Tibial artery (tissue), 4 donors: ENCODE results near the gene BPI.
A peak's percentile ranks its signal among the peaks of the same experiment; 100 is the strongest.

ENCODE experiments used
- DNase-seq, 2 donors: peaks; one replicate each; pipeline ENCODE4 v3.0.0-alpha.2; 2019
- H3K27ac ChIP-seq, 2 donors: fragments of 200-600 bp; sonication (generic) in 1 of 2; 1 replicate in 1 of 2; 2 replicates in 1 of 2; pipeline ENCODE4 v1.5.1; 2018 to 2019; ENCODE audit warnings: mild to moderate bottlenecking in 1 of 2
- H3K27me3 ChIP-seq, 2 donors: fragments of 200-600 bp; sonication (generic) in 1 of 2; one replicate each; pipeline versions ENCODE4 v1.5.1 to v1.6.0; 2016 to 2019
- H3K36me3 ChIP-seq, 3 donors: fragments of 200-600 bp; sonication (generic) in 2 of 3; one replicate each; pipeline ENCODE4 v1.5.1; 2016 to 2019; ENCODE audit warnings: mild to moderate bottlenecking in 2 of 3
- H3K4me1 ChIP-seq, 4 donors: fragments of 200-600 bp; sonication (generic) in 2 of 4; 1 replicate in 3 of 4; 2 replicates in 1 of 4; pipeline ENCODE4 v1.5.1; 2016 to 2019
- H3K4me3 ChIP-seq, 2 donors: fragments of 200-600 bp; sonication (generic) in 1 of 2; 1 replicate in 1 of 2; 2 replicates in 1 of 2; pipeline ENCODE4 v1.5.1; 2018 to 2019; ENCODE audit warnings: mild to moderate bottlenecking in 2 of 2
- H3K9me3 ChIP-seq, 3 donors: fragments of 200-600 bp; sonication (generic) in 1 of 3; one replicate each; pipeline ENCODE4 v1.5.1; 2016 to 2019
- intact Hi-C: fragments of 100-400 bp; cut with DNase I; formaldehyde crosslinking; loops from one replicate; pipeline ENCODE4 v1.15.0; 2023; ENCODE audit warnings: low total_unique reads
- TF ChIP-seq, protein P1 (sequence below), 2 experiments: fragments of 200-600 bp in 1 of 2; fragments of 450-650 bp in 1 of 2; IDR thresholded peaks; one replicate each; pipeline ENCODE4 v1.5.1; 2017 to 2019; ENCODE audit warnings: antibody characterized with exemption in 2 of 2, mild to moderate bottlenecking in 1 of 2, moderate library complexity in 1 of 2

The BPI gene

DNA sequence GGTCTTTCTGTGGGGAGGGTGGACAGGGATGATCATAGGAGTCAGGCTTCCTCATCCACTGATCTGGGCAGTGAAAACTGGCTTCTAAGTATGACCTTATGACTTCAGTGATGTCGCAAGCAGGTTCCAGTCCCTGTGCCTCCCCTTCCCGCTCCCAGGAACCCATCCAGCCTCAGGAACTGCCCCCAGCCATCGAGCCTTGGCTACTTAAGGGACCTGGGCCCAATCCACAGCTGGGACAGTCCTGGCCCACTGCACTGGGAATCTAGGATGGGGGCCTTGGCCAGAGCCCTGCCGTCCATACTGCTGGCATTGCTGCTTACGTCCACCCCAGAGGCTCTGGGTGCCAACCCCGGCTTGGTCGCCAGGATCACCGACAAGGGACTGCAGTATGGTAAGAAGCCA lies 42.3 kb downstream of the BPI start, which contains the start of gene LBP:
Gene LBP (plus strand): TSS at position 236 of the 405 bp plus-strand sequence. CDS start 35 bp downstream, at position 271.
- peak in 1 of 2 donors; percentile 35 for DNase-seq
- TF ChIP-seq, protein P1, sequence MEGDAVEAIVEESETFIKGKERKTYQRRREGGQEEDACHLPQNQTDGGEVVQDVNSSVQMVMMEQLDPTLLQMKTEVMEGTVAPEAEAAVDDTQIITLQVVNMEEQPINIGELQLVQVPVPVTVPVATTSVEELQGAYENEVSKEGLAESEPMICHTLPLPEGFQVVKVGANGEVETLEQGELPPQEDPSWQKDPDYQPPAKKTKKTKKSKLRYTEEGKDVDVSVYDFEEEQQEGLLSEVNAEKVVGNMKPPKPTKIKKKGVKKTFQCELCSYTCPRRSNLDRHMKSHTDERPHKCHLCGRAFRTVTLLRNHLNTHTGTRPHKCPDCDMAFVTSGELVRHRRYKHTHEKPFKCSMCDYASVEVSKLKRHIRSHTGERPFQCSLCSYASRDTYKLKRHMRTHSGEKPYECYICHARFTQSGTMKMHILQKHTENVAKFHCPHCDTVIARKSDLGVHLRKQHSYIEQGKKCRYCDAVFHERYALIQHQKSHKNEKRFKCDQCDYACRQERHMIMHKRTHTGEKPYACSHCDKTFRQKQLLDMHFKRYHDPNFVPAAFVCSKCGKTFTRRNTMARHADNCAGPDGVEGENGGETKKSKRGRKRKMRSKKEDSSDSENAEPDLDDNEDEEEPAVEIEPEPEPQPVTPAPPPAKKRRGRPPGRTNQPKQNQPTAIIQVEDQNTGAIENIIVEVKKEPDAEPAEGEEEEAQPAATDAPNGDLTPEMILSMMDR (IDR thresholded peaks at IDR 0.05): no peak
- no peaks in the 10 kb centered on the region for H3K36me3 ChIP-seq
- peaks cover 0 to 5% of the 10 kb centered on the region in 2 donors for H3K27me3 ChIP-seq
- no peak within 1 kb of the TSS for H3K4me3 ChIP-seq
- H3K27ac ChIP-seq: no peak within 1 kb of the TSS
- no peaks in the 10 kb centered on the region for H3K9me3 ChIP-seq
- intact Hi-C loops: no loop called here
- peaks cover 0 to 12% (median 0%) of the 10 kb centered on the region in 4 donors for H3K4me1 ChIP-seq

DNA sequence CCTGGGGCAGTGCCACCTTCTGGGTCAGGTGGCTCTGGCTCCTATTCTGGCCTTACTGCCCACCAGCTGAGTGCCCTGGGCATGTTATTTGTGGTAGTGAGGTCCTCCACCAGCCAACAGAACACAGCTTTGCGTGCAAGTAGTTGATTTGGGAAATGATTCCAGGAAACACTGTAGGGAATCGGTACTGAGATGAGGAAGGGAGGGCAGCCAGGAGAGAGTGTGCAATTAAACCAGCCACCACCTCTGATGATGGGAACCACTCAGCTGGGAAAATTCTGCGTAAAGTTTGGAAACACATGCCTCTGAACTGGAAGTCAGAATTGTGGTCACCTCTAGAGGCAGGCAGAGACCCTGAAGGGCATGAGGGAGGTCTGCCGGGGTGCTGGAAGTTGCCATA lies 42.8 kb downstream of the BPI start:
- TF ChIP-seq, protein P1 (IDR thresholded peaks at IDR 0.05): no peak
- no peak for DNase-seq
- Histone ChIP-seq H3K9me3 (no peaks in the 10 kb centered on the region), H3K4me3 (no peak overlapping the region), H3K27ac (no peak overlapping the region), H3K27me3 (peaks cover 0 to 5% of the 10 kb centered on the region in 2 donors), H3K4me1 (peaks cover 0 to 16% (median 0%) of the 10 kb centered on the region in 4 donors), H3K36me3 (no peaks in the 10 kb centered on the region)
- intact Hi-C loops: no loop called here

- no peak for DNase-seq
- no peaks in the 10 kb centered on the region for H3K36me3 ChIP-seq
- intact Hi-C loops: no loop called here
- peaks cover 0 to 5% of the 10 kb centered on the region in 2 donors for H3K27me3 ChIP-seq
- H3K27ac ChIP-seq: no peak overlapping the region
- peaks cover 0 to 16% (median 0%) of the 10 kb centered on the region in 4 donors for H3K4me1 ChIP-seq
- no peak overlapping the region for H3K4me3 ChIP-seq
- no peaks in the 10 kb centered on the region for H3K9me3 ChIP-seq
- TF ChIP-seq, protein P1 (IDR thresholded peaks at IDR 0.05): no peak
Observed at GRCh38 chr20:38349856-38350255, 45.9 kb downstream of the BPI start.

GRCh38 chr20:38350879-38351775 lies 47.2 kb downstream of the BPI start:
- H3K36me3 ChIP-seq: no peaks in the 10 kb centered on the region
- no peaks in the 10 kb centered on the region for H3K9me3 ChIP-seq
- peaks cover 0 to 5% of the 10 kb centered on the region in 2 donors for H3K27me3 ChIP-seq
- no peak overlapping the region for H3K4me3 ChIP-seq
- intact Hi-C loops: no loop called here
- H3K27ac ChIP-seq: peak overlapping the region in 1 of 2 donors; percentile 50
- TF ChIP-seq, protein P1 (IDR thresholded peaks at IDR 0.05): no peak
- DNase-seq: peak; percentile 85 to 89
- peaks cover 0 to 16% (median 0%) of the 10 kb centered on the region in 4 donors for H3K4me1 ChIP-seq

DNA sequence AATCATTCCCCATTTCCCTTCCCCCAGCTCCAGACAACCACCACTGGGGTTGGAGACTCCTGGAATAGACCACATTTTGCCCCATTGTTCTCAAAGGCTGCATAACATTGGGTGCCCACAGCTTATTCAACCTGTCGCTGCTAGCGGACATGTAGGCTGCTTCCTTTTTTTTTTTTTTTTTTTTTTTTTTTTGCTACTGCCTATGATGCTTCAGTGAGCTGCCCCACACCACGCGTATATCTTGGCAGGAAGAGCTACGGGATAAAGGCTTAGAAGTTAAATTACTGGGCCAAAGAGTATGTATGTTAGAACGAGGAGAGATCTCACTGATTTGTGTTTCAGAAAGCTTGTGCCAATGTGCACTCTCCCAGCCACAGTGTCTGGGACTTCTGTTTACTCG lies 49.4 kb downstream of the BPI start:
- no peaks in the 10 kb centered on the region for H3K27me3 ChIP-seq
- TF ChIP-seq, protein P1 (IDR thresholded peaks at IDR 0.05): no peak
- no peak overlapping the region for H3K4me3 ChIP-seq
- intact Hi-C loops: no loop called here
- H3K9me3 ChIP-seq: no peaks in the 10 kb centered on the region
- H3K4me1 ChIP-seq: peaks cover 0 to 16% (median 0%) of the 10 kb centered on the region in 4 donors
- no peaks in the 10 kb centered on the region for H3K36me3 ChIP-seq
- DNase-seq: no peak
- no peak overlapping the region for H3K27ac ChIP-seq
